HK-2 (cell line): Measurements from ENCODE around the gene SMARCA5.
"Not testable (repeated sequence)": the region's sequence is repeated elsewhere in the genome, so short reads cannot be mapped to it uniquely, and the experiment has no call there.

Source experiments
- DNase-seq: peaks from one replicate; pipeline ENCODE4 v3.0.0-alpha.2; 2018; ENCODE audit not compliant: unreplicated experiment

SMARCA5 gene, protein sequence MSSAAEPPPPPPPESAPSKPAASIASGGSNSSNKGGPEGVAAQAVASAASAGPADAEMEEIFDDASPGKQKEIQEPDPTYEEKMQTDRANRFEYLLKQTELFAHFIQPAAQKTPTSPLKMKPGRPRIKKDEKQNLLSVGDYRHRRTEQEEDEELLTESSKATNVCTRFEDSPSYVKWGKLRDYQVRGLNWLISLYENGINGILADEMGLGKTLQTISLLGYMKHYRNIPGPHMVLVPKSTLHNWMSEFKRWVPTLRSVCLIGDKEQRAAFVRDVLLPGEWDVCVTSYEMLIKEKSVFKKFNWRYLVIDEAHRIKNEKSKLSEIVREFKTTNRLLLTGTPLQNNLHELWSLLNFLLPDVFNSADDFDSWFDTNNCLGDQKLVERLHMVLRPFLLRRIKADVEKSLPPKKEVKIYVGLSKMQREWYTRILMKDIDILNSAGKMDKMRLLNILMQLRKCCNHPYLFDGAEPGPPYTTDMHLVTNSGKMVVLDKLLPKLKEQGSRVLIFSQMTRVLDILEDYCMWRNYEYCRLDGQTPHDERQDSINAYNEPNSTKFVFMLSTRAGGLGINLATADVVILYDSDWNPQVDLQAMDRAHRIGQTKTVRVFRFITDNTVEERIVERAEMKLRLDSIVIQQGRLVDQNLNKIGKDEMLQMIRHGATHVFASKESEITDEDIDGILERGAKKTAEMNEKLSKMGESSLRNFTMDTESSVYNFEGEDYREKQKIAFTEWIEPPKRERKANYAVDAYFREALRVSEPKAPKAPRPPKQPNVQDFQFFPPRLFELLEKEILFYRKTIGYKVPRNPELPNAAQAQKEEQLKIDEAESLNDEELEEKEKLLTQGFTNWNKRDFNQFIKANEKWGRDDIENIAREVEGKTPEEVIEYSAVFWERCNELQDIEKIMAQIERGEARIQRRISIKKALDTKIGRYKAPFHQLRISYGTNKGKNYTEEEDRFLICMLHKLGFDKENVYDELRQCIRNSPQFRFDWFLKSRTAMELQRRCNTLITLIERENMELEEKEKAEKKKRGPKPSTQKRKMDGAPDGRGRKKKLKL

DNA sequence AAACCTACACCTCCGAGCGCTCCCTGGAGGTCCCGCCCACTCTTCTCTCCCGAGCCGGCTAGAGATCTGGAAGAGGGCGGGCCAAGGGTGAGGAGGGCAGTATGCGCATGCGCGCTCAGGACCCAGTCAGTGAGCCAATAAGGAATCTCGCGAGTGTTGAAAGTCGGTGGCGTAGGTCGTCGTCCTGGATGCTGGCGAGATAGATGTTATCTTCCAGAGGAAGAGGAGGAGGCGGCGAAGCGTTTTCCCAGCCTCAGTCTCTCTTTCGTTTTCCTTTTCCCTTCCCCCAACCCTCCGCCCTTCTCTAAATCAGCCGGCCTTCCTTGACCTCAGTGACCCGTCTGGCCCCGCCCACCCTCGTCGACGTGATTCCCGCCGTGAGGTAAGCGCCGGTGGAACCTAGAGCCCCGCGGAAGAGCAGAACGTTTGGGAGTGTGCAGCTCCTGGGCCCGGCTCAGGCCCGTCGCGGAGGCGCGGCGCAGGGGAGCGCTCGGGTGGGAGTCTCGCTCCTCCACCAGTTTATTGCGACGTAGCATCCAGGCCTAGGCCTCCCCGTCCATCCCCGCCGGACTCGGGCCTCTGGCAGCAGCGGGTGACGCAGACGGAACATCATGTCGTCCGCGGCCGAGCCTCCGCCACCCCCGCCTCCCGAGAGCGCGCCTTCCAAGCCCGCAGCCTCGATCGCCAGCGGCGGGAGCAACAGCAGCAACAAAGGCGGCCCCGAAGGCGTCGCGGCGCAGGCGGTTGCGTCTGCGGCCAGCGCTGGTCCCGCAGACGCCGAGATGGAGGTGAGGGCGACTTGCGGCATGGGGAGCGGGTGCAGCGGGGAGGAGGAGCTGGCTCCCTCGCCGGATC, at the start of gene SMARCA5:
Gene SMARCA5, plus strand, starts transcription at position 389 of the 855 bp plus-strand sequence. Its CDS starts 223 bp downstream, at position 612.
- DNase-seq, result peak; percentile 97

DNA sequence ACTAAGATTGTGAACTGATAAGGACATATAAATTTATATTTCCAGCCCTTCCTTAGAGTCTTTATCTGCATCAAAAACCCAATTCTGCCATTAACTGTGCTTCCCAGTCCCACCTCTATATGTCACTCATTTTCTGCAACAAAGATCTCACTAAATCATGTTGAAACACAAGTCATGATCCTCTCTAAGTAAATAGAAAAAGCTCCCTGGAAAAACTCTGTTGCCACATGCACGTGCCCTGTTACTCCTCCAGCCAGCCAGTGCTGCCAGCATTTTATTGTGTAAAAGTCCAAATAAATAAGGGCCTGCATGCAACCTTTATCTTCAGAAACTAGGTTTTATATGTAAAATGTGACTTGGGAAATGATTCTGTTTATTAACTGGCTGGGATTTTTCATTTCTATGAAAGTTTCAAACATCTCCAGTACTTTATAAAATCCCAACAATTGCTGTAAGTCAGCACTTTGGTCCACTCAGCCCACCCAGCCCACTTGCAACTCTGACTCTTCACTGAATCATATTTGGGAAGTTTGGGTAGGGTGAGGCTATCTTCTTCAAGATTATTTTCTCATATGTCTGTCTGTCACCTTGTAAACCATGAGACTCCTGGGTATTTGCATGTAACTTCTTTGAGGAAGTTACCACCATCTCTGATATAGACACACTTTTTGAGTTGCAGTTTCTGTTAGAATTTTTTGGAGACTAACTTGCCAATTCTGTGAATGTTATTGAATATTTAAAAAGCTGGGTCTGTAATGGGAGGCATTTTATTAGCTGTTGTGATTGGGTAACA, 40.0 kb upstream of the SMARCA5 start:
- no peak for DNase-seq

DNA sequence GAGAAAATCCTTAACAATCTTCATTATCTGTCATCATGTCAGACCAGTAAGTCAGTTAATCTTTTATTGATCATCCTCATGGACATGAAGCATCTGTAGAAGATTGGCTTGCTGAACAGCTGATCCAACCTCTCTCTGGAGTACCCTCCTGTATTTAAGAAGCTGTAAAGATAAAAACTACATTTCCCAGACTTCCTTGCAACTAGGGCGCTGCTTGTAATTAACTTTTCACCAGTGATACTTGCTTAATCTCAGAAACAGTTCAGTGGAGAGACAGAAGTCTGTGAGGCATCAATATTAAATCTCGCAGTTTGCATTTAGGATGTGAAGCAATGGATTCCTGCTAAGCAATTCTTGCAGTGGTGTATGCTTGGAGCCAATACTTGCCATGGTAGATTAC, 36.0 kb upstream of the SMARCA5 start:
- no peak for DNase-seq

DNA sequence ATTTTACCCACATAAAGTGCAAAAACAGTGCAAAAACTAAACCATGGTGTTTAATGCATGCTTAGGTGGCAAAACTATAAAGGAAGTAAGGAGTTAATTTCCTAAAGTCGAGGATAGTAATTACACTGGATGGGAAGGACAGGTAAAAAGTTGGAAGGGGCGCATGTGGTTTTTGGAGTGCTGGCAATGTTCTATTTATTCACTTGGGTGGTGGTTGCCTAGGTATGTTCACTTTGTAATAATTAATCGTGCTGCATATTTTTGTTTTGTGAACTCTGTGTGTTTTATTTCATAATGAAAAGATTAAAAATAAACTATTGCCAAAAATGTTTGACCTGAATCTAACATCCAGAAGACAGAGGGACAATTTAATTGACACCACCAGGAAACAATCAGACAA, 32.1 kb upstream of the SMARCA5 start:
- no peak for DNase-seq

DNA sequence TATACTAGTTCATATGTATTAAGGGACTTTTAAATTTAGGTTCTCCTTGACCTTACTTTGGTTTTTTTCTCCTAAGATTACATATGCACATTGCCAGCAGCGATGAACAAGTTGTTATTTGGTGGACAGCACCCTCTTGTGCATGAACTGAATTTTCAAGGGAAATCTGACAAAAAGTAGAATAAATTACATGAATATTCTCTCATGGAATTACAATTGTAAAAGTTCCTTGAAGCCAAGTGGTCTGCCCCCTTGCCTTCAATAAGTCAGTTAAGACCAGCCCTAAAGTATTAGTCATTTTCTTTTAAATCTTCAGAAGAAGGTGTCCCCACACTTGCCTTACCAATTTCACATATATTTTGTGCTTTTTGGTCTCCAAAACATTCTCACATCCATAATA, 30.7 kb upstream of the SMARCA5 start:
- DNase-seq, result no peak

DNA sequence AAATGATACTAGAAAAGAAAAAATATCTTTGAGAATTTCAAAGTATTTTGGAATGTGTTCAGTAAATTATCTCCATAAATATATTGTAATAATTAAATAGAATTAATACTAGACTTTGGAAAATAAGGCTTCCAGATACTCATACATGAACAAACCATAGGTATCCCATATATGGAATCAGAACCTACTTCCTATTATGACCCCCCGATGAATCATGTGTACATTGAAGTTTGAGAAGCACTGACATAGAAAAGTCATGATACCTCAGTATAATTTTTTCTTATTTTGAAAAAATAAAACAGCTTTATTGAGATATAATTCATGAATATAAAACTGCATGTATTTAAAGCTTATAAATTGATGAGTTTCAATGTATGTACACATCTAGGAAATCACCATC, 27.2 kb upstream of the SMARCA5 start:
- no peak for DNase-seq

DNA sequence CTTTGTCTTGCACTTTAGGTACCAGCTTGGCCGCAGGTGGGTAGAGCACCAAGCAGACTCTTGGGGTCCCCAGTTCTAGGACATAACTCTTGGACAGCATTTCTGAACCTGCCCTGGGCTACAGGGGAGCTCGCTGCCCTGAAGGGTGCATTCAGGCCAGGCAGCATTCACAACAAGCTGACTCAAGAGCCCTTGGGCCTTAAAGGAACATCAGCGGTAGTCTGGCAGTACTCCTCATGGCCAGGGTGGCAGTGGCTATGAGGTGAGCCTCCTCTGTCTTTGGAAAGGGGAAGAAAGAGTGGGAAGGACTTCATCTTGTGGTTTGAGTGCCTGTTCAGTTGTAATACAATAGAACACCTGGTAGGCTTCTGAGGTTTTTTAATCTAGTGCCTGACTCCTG, 24.8 kb upstream of the SMARCA5 start:
- DNase-seq, result no peak

DNA sequence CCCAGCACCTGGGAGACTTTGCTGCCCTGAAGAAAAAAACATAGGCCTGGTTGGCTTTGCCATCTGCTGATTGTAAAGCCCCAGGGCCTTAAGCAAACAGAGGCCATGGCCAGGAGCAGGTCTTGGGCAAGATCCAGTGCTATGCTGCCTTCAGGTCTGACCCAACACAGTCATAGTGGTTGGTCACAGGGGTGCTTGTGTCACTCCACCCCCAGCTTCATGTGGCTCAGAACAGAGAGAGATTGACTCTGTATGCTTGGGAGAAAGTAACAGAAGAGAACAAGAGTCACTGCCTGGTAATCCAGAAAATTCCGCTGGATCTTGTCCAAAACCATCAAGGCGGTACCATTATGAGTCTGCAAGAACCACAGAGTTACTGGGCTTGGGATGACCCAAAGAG, 24.4 kb upstream of the SMARCA5 start:
- DNase-seq, result no peak

DNA sequence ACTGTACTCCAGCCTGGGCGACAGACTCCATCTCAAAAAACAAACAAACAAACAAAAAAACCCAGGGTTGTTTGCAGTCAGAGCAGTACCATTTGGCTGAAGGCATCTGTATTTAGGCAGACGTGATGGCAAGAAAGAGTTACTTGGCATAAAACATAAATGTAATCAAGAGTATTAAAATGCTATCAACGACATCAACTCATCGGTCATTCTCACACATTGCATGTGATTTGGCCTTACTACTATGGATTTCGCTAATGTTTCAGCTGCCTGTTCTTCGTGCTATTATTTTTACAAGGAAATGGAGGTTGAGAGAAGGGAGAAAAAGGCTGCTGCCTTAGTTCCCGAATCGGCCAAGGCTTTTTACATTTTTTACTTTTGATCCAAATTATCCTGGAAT, 15.5 kb upstream of the SMARCA5 start:
- no peak for DNase-seq

DNA sequence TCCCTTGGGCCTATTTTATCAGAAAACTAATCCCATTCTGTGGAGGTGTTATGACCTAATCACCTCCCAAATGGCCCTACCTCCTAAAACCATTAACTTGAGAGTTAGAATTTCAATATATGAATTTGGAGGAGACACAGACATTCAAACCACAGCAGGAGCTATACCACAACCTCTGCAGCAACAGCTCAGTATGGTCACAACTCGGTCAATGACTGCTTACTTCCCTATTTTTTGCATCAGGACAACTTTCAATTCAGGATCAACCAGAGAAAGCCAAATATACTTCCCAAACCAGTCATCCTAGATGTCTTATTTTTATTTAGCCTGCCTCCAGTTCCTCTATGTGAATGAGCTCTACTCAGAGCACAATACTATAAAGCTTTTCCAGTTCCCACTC, 11.3 kb upstream of the SMARCA5 start:
- DNase-seq, result no peak

DNA sequence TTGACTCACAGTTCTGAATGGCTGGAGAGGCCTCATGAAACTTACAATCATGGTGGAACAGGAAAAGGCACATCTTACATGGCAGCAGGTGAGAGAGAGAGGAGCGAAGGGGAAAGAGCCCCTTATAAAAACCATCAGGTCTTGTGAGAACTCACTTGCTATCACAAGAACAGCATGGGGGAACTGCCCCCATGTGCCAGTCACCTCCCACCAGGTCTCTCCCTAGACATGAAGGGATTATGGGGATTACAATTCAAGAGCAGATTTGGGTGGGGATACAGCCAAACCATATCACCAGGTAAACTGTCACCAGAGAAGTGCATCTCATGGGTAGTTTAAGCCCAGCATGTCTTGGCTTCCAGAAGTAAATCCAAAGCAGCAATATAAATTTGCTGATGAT, 7.5 kb upstream of the SMARCA5 start:
- DNase-seq, result no peak

DNA sequence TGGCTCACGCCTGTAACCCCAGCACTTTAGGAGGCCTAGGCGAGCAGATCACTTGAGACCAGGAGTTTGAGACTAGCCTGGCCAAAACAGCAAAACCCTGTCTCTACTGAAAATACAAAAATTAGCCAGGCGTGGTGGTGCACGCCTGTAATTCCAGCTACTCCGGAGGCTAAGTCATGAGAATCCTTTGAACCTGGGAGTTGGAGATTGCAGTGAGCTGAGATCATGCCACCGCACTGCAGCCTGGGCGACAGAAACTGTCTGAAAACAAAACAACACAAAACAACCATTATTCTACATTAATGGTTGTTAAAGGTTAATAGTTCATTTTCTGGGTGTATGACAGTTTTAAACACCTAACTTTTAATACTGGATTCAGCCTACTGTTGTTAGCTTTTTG, 1.6 kb upstream of the SMARCA5 start:
- DNase-seq, result no peak

DNA sequence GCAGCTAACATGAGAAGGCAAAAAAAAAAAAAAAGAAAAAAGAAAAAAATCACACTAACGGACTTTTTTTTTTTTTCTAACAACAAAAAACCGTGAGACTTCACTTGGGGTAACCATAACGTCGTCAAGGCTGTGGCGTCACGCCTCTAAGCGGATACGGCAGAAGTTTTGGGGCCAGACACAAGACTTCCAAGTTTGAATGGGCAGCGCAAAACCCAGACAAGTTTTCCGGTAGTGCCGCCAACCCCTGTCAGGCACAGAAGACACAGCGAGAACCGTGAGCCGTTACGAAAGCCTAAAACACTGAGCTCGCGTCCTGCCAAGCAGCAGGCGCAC, 556 bp upstream of the SMARCA5 start:
- no peak for DNase-seq

DNA sequence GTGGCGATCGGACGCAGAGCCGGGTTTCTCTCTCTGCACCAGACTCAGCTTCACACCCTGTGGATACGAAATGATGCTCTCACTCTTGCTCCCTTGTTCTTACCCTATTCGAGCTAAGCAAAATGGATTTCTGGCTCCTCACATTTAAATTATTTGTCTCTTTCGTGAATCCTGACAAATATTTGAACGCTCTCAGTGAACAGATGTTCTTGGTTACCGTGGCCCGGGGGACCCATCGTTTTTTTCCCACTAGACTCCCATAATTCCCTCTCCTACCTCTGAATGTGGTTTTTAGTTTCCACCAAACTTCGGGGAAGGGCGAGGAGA, 630 bp downstream of the SMARCA5 start:
- DNase-seq, result no peak

DNA sequence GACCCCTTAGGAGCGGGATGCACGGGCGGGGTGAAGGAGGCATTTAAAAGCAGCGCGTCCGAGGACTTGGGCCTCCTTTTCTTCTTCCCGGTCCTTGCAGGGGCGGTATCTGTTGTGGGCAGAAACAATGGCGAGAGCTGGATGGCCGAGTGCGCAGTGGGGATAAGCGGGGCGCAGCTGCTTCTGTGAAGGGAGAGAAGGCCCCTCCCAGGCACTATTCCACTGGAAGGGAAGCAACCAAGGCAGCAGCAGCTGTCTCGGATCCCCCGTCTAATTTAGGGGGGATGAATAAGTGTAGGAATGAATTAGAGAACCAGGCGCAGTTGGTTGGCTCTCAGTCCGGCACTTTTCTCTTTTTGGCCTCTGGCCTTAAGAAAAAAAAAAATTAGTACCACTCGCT, 995 bp downstream of the SMARCA5 start:
- peak; percentile 41 for DNase-seq

DNA sequence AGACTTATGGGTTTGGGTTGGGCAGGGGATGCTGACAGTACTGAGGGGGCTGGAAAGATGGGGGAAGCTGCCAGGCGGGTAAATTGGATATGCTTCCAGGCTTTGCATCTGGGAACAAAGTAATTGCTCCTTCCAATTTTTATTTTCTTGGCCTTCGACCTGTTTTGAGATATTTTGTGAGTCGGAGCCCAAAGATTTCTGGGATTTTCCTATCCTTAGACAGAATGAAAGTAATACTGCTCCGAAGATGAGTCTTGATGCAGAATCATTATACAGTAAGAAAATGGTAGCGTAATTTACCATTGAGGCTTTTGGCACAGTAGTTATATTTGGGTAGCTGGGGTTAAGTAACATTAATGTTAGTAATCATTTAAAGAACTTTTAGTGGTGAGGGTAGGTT, 1.4 kb downstream of the SMARCA5 start:
- no peak for DNase-seq

DNA sequence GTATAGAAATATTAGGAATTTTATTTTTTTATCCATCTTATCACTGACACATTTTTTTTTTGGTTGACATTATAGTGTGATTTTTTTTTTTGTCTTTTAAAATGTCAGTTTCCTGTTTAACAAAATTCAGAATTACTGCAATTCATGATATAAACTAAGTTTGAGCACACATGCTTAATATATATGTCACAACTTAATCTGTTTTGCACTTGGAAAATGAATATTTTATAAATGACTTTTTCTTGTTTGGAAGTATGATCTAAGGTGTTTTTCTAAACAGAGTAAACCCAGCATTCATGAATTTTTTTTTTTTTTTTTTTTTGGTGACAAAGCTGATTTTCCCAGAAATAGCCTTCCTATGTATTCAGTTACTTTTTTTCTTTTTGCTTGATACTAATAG, 2.4 kb downstream of the SMARCA5 start:
- DNase-seq, result no peak

DNA sequence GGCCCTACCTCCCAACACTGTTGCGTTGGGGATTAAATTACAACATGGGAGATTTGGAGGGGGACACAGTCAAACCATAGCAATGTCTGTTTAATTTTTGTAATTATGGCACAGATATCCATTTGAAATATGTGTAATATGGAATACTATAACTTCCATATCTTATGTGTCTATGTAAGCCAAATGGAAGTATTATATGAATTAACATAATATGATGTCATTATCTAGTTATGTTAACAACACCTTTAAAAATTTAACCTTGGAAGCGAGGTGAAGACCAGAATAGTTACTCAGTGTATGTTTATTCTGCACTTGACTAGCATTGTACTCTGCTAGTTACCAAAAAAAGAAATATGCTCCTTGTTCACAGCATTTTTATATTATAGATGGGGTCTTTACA, 4.3 kb downstream of the SMARCA5 start:
- no peak for DNase-seq

DNA sequence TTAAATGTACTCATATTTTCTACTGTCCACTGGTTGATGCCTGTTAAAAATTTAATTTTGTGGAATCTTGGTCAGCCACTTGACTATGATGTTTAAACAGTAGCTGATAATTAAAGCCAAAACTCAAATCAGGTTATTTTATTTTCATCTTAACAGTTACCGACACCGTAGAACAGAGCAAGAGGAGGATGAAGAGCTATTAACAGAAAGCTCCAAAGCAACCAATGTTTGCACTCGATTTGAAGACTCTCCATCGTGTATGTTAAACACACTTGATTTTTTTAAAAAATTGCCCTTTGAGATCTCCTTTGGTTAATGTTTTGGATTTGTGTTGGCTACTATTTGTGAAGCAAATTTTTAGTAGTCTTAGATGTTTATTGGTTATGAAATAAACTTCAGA, 10.7 kb downstream of the SMARCA5 start:
- no peak for DNase-seq

DNA sequence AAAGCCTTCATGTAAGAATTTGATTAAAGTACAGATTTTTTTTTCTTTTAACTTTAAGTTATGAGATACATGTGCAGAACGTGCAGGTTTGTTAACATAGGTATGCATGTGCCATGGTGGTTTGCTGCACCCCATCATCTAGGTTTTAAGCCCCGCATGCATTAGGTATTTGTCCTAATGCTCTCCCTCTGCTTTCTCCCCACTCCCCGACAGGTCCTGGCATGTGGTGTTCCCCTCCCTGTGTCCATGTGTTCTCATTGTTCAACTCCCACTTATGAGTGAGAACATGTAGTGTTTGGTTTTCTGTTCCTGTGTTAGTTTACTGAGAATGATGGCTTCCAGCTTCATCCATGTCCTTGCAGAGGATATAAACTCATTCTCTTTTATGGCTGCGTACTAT, 14.5 kb downstream of the SMARCA5 start:
- not testable (repeated sequence) for DNase-seq

DNA sequence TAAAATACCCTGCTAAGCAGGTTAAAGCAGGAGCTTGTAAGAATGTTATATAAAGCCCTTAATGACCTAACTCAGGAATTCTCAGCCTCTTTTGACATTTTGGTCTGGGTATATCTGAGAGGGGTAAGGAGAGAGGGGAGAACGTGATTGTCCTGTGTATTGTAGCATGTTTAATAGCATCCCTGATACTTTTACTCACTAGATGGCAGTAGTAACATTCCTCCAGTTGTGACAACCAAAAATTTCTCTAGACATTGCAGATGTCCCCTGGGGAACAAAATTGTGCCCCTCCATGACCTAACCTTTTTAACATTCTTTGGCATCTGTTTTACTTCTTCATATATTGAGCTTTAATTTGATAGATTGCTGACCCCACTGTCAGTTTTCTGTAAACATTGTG, 17.9 kb downstream of the SMARCA5 start:
- no peak for DNase-seq
